CD4-positive, alpha-beta memory T cell (primary cell): Measurements from ENCODE around the gene SLC34A3. TPM values are rescaled to one million over a fixed set of nuclear protein-coding genes. Genes with fewer than 3 reads are reported as not detected.
A peak's percentile ranks its signal among the peaks of the same experiment; 100 is the strongest.
"Not testable (repeated sequence)": the region's sequence is repeated elsewhere in the genome, so short reads cannot be mapped to it uniquely, and the experiment has no call there.

ENCODE experiments used
- CTCF ChIA-PET: fragments of 350-600 bp; sonication (Branson Sonifier 250); formaldehyde crosslinking; loops from one replicate; lab custom pipeline; 2021; ENCODE audit warnings: inconsistent platforms; ENCODE audit not compliant: partially characterized antibody; lab: Charles Lee
- POLR2A ChIA-PET: fragments of 350-600 bp; sonication (Branson Sonifier 250); formaldehyde crosslinking; loops from one replicate; lab custom pipeline; 2021; ENCODE audit not compliant: partially characterized antibody; lab: Charles Lee
- DNase-seq, 5 donors: peaks; one replicate each; pipeline versions ENCODE4 v3.0.0 to v3.0.0-alpha.2; 2020 to 2022; ENCODE audit warnings: mixed read lengths in 1 of 5
- H3K27ac ChIP-seq: one replicate; pipeline ENCODE4 v1.7.0; 2013; ENCODE audit warnings: low read depth, low read length
- H3K27me3 ChIP-seq: 2 replicates; pipeline ENCODE4 v1.7.0; 2013; ENCODE audit warnings: mild to moderate bottlenecking, low read length, moderate library complexity; ENCODE audit not compliant: insufficient read depth
- H3K36me3 ChIP-seq: 2 replicates; pipeline ENCODE4 v1.7.0; 2013; ENCODE audit warnings: mild to moderate bottlenecking, low read length, moderate library complexity; ENCODE audit not compliant: insufficient read depth
- H3K4me1 ChIP-seq: 2 replicates; pipeline ENCODE4 v1.7.0; 2013; ENCODE audit warnings: mild to moderate bottlenecking, low read length, moderate library complexity; ENCODE audit not compliant: insufficient read depth
- H3K4me3 ChIP-seq, 2 donors: one replicate each; pipeline ENCODE4 v1.7.0; 2013; ENCODE audit warnings: low read length in 2 of 2, mild to moderate bottlenecking in 1 of 2
- H3K9me3 ChIP-seq, 2 donors: one replicate each; pipeline ENCODE4 v1.7.0; 2013; ENCODE audit warnings: low read length in 2 of 2, control low read depth in 1 of 2; ENCODE audit not compliant: control insufficient read depth in 1 of 2
- H3K27ac Mint-ChIP-seq, 7 donors: one replicate each; pipeline ENCODE4 v1.8.0; 2020 to 2021; ENCODE audit warnings: mixed read lengths in 7 of 7, mild to moderate bottlenecking in 6 of 7, inconsistent platforms in 3 of 7, moderate library complexity in 3 of 7
- H3K27me3 Mint-ChIP-seq, 2 donors: one replicate each; pipeline ENCODE4 v1.8.0; 2020 to 2021; ENCODE audit warnings: mixed read lengths in 2 of 2
- H3K36me3 Mint-ChIP-seq, 2 donors: one replicate each; pipeline ENCODE4 v1.8.0; 2020 to 2021; ENCODE audit warnings: mixed read lengths in 2 of 2, inconsistent platforms in 1 of 2, mild to moderate bottlenecking in 1 of 2
- H3K4me1 Mint-ChIP-seq, 4 donors: one replicate each; pipeline ENCODE4 v1.8.0; 2020 to 2021; ENCODE audit warnings: mixed read lengths in 4 of 4, mild to moderate bottlenecking in 1 of 4
- H3K4me3 Mint-ChIP-seq, 8 donors: one replicate each; pipeline ENCODE4 v1.8.0; 2020 to 2021; ENCODE audit warnings: mixed read lengths in 8 of 8, mild to moderate bottlenecking in 7 of 8, moderate library complexity in 6 of 8, inconsistent platforms in 3 of 8
- H3K9me3 Mint-ChIP-seq, 8 donors: one replicate each; pipeline ENCODE4 v1.8.0; 2020 to 2021; ENCODE audit warnings: mixed read lengths in 8 of 8, mild to moderate bottlenecking in 5 of 8, inconsistent platforms in 3 of 8, moderate library complexity in 1 of 8
- intact Hi-C: fragments of 100-400 bp; cut with micrococcal nuclease; formaldehyde crosslinking; loops from one replicate; pipeline ENCODE4 v1.15.1; 2023
- polyA plus RNA-seq, 2 donors: library from polyadenylated mRNA; unstranded; fragments of 300-500 nt; fragmentation: Illumina TruSeq; gene quantifications; one replicate each; pipeline ENCODE4 v1.2.3, GENCODE V29; 2021
- total RNA-seq, 2 experiments: library from RNA; stranded (reverse); gene quantifications; one replicate each; pipeline ENCODE4 v1.2.3, GENCODE V29; 2021

The SLC34A3 gene
- total and polyA plus RNA-seq, 4 experiments from 2014 or later = not detected

GRCh38 chr9:137241490-137242268, 11.0 kb downstream of the SLC34A3 start:
- peak overlapping the region; percentile 53 to 97 (median 84) for H3K27ac Mint-ChIP-seq
- peaks cover 33% of the 10 kb centered on the region for H3K4me1 ChIP-seq
- H3K4me3 ChIP-seq = peak overlapping the region; percentile 6 to 63
- H3K36me3 ChIP-seq = peaks cover 18% of the 10 kb centered on the region
- ChIA-PET POLR2A (interaction anchor here (0.5 to 10.3 kb wide), 40 partner anchors 10 to 451 kb away, joined by 3 to 260 read pairs (median 6); partner anchors contain the start of genes CYSRT1, DPP7, EXD3 and MAN1B1), CTCF (interaction anchor here (0.9 to 2.5 kb wide), 6 partner anchors 13 to 155 kb away, joined by 3 to 9 read pairs (median 6); partner anchors contain the start of genes MAN1B1 and NELFB)
- no peaks in the 10 kb centered on the region for H3K27me3 ChIP-seq
- H3K27me3 Mint-ChIP-seq = peaks cover 0 to 2% of the 10 kb centered on the region in 2 donors
- intact Hi-C loops = loop anchor here (1.0 to 5.0 kb wide), 8 partner anchors 14 to 450 kb away; partner anchors contain the start of genes ARRDC1, NELFB, TMEM141 and TPRN
- peaks cover 10 to 12% of the 10 kb centered on the region in 2 donors for H3K36me3 Mint-ChIP-seq
- peak in 4 of 5 donors; percentile 49 to 78 (median 59) for DNase-seq
- peak overlapping the region; percentile 80 to 92 (median 82) for H3K4me3 Mint-ChIP-seq
- H3K9me3 ChIP-seq = no peaks in the 10 kb centered on the region
- H3K27ac ChIP-seq = peak overlapping the region; percentile 60
- peaks cover 6 to 43% (median 22%) of the 10 kb centered on the region in 4 donors for H3K4me1 Mint-ChIP-seq
- peaks cover 0 to 9% (median 0%) of the 10 kb centered on the region in 8 donors for H3K9me3 Mint-ChIP-seq

GRCh38 chr9:137242269-137243203, 11.8 kb downstream of the SLC34A3 start:
- intact Hi-C loops = loop anchor here (5.0 kb wide), 1 partner anchor 365 kb away; the partner anchor contains the start of gene ARRDC1
- POLR2A ChIA-PET = interaction anchor here (0.7 to 10.3 kb wide), 17 partner anchors 11 to 1133 kb away, joined by 3 to 260 read pairs (median 5); partner anchors contain the start of genes CYSRT1, EXD3, MAN1B1 and NELFB

GRCh38 chr9:137243266-137243625, 12.5 kb downstream of the SLC34A3 start:
- not testable (repeated sequence) for H3K9me3 Mint-ChIP-seq, DNase-seq, H3K27me3 Mint-ChIP-seq, H3K4me3 ChIP-seq, H3K27ac ChIP-seq, H3K9me3 ChIP-seq, H3K27me3 ChIP-seq
- Mint-ChIP-seq H3K36me3 (peaks cover 10 to 12% of the 10 kb centered on the region in 2 donors), H3K4me1 (peaks cover 6 to 37% (median 22%) of the 10 kb centered on the region in 4 donors), H3K4me3 (peak overlapping the region in 5 of 8 donors; percentile 8 to 80 (median 32)), H3K27ac (peak overlapping the region in 2 of 7 donors; percentile 61 to 86)
- intact Hi-C loops = loop anchor here (5.0 kb wide), 1 partner anchor 364 kb away; the partner anchor contains the start of gene ARRDC1
- Histone ChIP-seq H3K36me3 (peaks cover 18% of the 10 kb centered on the region), H3K4me1 (peaks cover 28% of the 10 kb centered on the region)
- ChIA-PET POLR2A (interaction anchor here (0.6 to 10.3 kb wide), 6 partner anchors 11 to 1134 kb away, joined by 3 to 260 read pairs (median 26); partner anchors contain the start of genes CYSRT1, NELFB, RNF208 and STPG3), CTCF (interaction anchor here (2.5 kb wide), 1 partner anchor 11 kb away, joined by 7 read pairs; the partner anchor contains the start of gene NELFB)

More at GRCh38 chr9:137242269-137243203, 11.8 kb downstream of the SLC34A3 start:
- CTCF ChIA-PET = interaction anchor here (0.7 to 2.5 kb wide), 3 partner anchors 12 to 113 kb away, joined by 3 to 7 read pairs (median 4); partner anchors contain the start of gene NELFB
- Mint-ChIP-seq H3K27me3 (peaks cover 0 to 2% of the 10 kb centered on the region in 2 donors), H3K27ac (peak overlapping the region; percentile 73 to 90 (median 84)), H3K4me1 (peaks cover 6 to 39% (median 22%) of the 10 kb centered on the region in 4 donors), H3K4me3 (peak overlapping the region; percentile 80 to 84 (median 82)), H3K36me3 (peaks cover 10 to 12% of the 10 kb centered on the region in 2 donors), H3K9me3 (peaks cover 0 to 9% (median 0%) of the 10 kb centered on the region in 8 donors)
- H3K36me3 ChIP-seq = peaks cover 18% of the 10 kb centered on the region
- peaks cover 28% of the 10 kb centered on the region for H3K4me1 ChIP-seq
- DNase-seq = no peak
- no peaks in the 10 kb centered on the region for H3K9me3 ChIP-seq
- H3K27me3 ChIP-seq = no peaks in the 10 kb centered on the region
- H3K4me3 ChIP-seq = peak overlapping the region; percentile 6 to 63
- peak overlapping the region; percentile 60 for H3K27ac ChIP-seq

GRCh38 chr9:137243626-137244485, 13.2 kb downstream of the SLC34A3 start:
- DNase-seq = no peak
- H3K9me3 Mint-ChIP-seq = peaks cover 0 to 9% (median 0%) of the 10 kb centered on the region in 8 donors
- peaks cover 6 to 35% (median 22%) of the 10 kb centered on the region in 4 donors for H3K4me1 Mint-ChIP-seq
- ChIA-PET CTCF (interaction anchor here (0.6 to 2.5 kb wide), 2 partner anchors 10 to 25 kb away, joined by 3 to 7 read pairs; partner anchors contain the start of gene NELFB), POLR2A (interaction anchor here (0.6 to 10.3 kb wide), 5 partner anchors 10 to 116 kb away, joined by 3 to 260 read pairs (median 36); partner anchors contain the start of genes CYSRT1, NELFB, RNF208 and STPG3)
- peaks cover 0 to 2% of the 10 kb centered on the region in 2 donors for H3K27me3 Mint-ChIP-seq
- intact Hi-C loops = loop anchor here (5.0 kb wide), 1 partner anchor 363 kb away; the partner anchor contains the start of gene ARRDC1
- Histone ChIP-seq H3K4me3 (no peak overlapping the region), H3K27me3 (no peaks in the 10 kb centered on the region), H3K27ac (no peak overlapping the region), H3K36me3 (peaks cover 18% of the 10 kb centered on the region), H3K4me1 (peaks cover 25% of the 10 kb centered on the region), H3K9me3 (no peaks in the 10 kb centered on the region)
- H3K36me3 Mint-ChIP-seq = peaks cover 10 to 12% of the 10 kb centered on the region in 2 donors
- H3K27ac Mint-ChIP-seq = peak overlapping the region in 4 of 7 donors; percentile 41 to 86 (median 69)
- H3K4me3 Mint-ChIP-seq = peak overlapping the region in 6 of 8 donors; percentile 8 to 80 (median 41)

GRCh38 chr9:137244486-137245449, 14.1 kb downstream of the SLC34A3 start:
- Histone ChIP-seq H3K9me3 (no peaks in the 10 kb centered on the region), H3K36me3 (peaks cover 18% of the 10 kb centered on the region), H3K27me3 (no peaks in the 10 kb centered on the region), H3K4me3 (no peak overlapping the region), H3K4me1 (peaks cover 18% of the 10 kb centered on the region), H3K27ac (no peak overlapping the region)
- Mint-ChIP-seq H3K27me3 (peaks cover 0 to 2% of the 10 kb centered on the region in 2 donors), H3K36me3 (peaks cover 10 to 11% of the 10 kb centered on the region in 2 donors), H3K9me3 (peaks cover 0 to 9% (median 0%) of the 10 kb centered on the region in 8 donors), H3K4me1 (peaks cover 6 to 28% (median 20%) of the 10 kb centered on the region in 4 donors), H3K27ac (peak overlapping the region in 2 of 7 donors; percentile 41 to 86), H3K4me3 (peak overlapping the region in 1 of 8 donors; percentile 26)
- no peak for DNase-seq
- ChIA-PET POLR2A (interaction anchor here (0.8 to 10.3 kb wide), 4 partner anchors 9 to 115 kb away, joined by 3 to 260 read pairs (median 31); partner anchors contain the start of genes CYSRT1, NELFB, RNF208 and STPG3), CTCF (interaction anchor here (0.6 to 1.3 kb wide), 3 partner anchors 8 to 110 kb away, joined by 3 to 5 read pairs (median 3); no protein-coding TSS in a partner anchor)
- intact Hi-C loops = loop anchor here (5.0 kb wide), 1 partner anchor 363 kb away; the partner anchor contains the start of gene ARRDC1
